Fibroblast of lung (primary cell): ENCODE results near the gene PWWP2B.

Source experiments
- CTCF ChIP-seq, 2 donors: IDR thresholded peaks in 1 of 2; conservative IDR thresholded peaks in 1 of 2; 1 replicate in 1 of 2; 2 replicates in 1 of 2; pipeline ENCODE4 v1.5.1; 2011 to 2012; ENCODE audit warnings: low read length in 2 of 2, control low read depth in 1 of 2, inconsistent platforms in 1 of 2, low read depth in 1 of 2, mild to moderate bottlenecking in 1 of 2
- EZH2 ChIP-seq: IDR thresholded peaks from 2 replicates; pipeline ENCODE4 v1.5.1; 2012; ENCODE audit warnings: low read length, control low read depth, mild to moderate bottlenecking; ENCODE audit errors: missing control alignments

DNA sequence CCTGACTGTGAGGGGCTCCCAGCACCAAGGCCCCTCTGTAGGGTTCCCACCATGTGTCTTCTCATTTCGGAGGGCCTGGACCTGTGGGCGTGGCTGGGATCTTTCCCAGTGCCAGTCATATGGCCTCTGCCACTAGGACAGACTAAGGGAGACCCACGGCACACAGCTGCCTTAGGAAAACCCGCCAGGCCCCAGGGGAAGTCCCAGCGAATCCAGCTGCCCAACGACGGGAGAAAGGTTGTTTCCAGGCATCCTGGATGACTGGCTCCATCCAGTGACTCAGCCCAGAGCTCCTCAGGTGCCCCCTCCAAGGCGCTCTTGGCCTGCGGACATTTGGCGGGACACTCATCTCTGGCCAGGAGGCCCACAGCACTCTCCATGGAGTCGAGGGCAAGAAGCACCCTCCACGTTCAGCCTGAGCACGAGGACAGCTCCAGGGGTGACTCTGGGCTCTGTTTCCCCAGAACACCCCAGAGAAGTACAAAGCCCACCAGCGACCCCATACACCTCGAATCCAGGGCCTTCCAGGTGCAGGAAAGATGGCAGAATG lies 39.9 kb downstream of the PWWP2B start:
- TF ChIP-seq CTCF (conservative IDR thresholded peaks at IDR 0.05 in 1 of 2, IDR thresholded peaks at IDR 0.05 in 1 of 2; ENCODE audit: low read depth in 1 of 2, low read length in 2 of 2): no peak
- TF ChIP-seq EZH2: no peak
